Caco-2 (cell line): ENCODE measurements around the gene CD27. TPM values are rescaled to one million over a fixed set of nuclear protein-coding genes. Genes with fewer than 3 reads are reported as not detected.
"Not testable (repeated sequence)": the region's sequence is repeated elsewhere in the genome, so short reads cannot be mapped to it uniquely, and the experiment has no call there.

ENCODE experiments used
- BruUV-seq: library from RNA; stranded (reverse); fragments of 400-500 nt; replicated peaks from 2 replicates; lab custom pipeline; 2021; lab: Mats Ljungman, UMichigan
- CTCF ChIA-PET: fragments of 300-600 bp; sonication (Branson Sonifier 250); formaldehyde crosslinking; loops from one replicate; lab custom pipeline; 2022; ENCODE audit warnings: antibody characterized with exemption; lab: Charles Lee
- POLR2A ChIA-PET: fragments of 300-600 bp; sonication (Branson Sonifier 250); formaldehyde crosslinking; loops from one replicate; lab custom pipeline; 2022; ENCODE audit warnings: antibody characterized with exemption; lab: Charles Lee
- DNase-seq, 2 experiments: peaks; one replicate each; pipeline versions ENCODE4 v3.0.0 to v3.0.0-alpha.2; 2020 to 2022
- H3K27me3 ChIP-seq: replicated peaks from 2 replicates; pipeline ENCODE4 v1.6.0; 2011; ENCODE audit warnings: low read length; ENCODE audit not compliant: control insufficient read depth, insufficient read depth
- H3K36me3 ChIP-seq: 2 replicates; pipeline ENCODE4 v1.5.1; 2011; ENCODE audit warnings: low read length; ENCODE audit not compliant: control insufficient read depth, insufficient read depth
- H3K4me1 ChIP-seq: fragments of 250-450 bp; sonication (Bioruptor Pico); 2 replicates; pipeline ENCODE4 v1.5.1; 2020; ENCODE audit warnings: mild to moderate bottlenecking
- H3K4me3 ChIP-seq: 2 replicates; pipeline ENCODE4 v1.5.1; 2011; ENCODE audit warnings: low read depth, mild to moderate bottlenecking, control low read depth, low read length
- H3K9me3 ChIP-seq: fragments of 250-450 bp; sonication (Bioruptor Pico); 2 replicates; pipeline ENCODE4 v1.5.1; 2020; ENCODE audit warnings: mild to moderate bottlenecking, moderate library complexity
- H3K27ac Mint-ChIP-seq: one replicate; pipeline ENCODE4 v1.8.0; 2022; ENCODE audit warnings: mixed read lengths; ENCODE audit not compliant: unreplicated experiment
- H3K27me3 Mint-ChIP-seq: one replicate; pipeline ENCODE4 v1.8.0; 2022; ENCODE audit warnings: mixed read lengths; ENCODE audit not compliant: insufficient read depth, unreplicated experiment
- H3K36me3 Mint-ChIP-seq: one replicate; pipeline ENCODE4 v1.8.0; 2022; ENCODE audit warnings: mild to moderate bottlenecking, mixed read lengths; ENCODE audit not compliant: insufficient read depth, unreplicated experiment
- H3K4me1 Mint-ChIP-seq: one replicate; pipeline ENCODE4 v1.8.0; 2022; ENCODE audit warnings: low read depth, mixed read lengths; ENCODE audit not compliant: unreplicated experiment
- H3K4me3 Mint-ChIP-seq: one replicate; pipeline ENCODE4 v1.8.0; 2022; ENCODE audit warnings: mild to moderate bottlenecking, moderate library complexity, mixed read lengths; ENCODE audit not compliant: unreplicated experiment
- H3K9me3 Mint-ChIP-seq: one replicate; pipeline ENCODE4 v1.8.0; 2022; ENCODE audit warnings: mixed read lengths; ENCODE audit not compliant: unreplicated experiment
- intact Hi-C: fragments of 100-400 bp; cut with micrococcal nuclease; formaldehyde crosslinking; loops from one replicate; pipeline ENCODE4 v1.10.0; 2022; ENCODE audit not compliant: unreplicated experiment
- total RNA-seq: library from RNA; stranded (reverse); gene quantifications from 2 replicates; pipeline ENCODE4 v1.2.3, GENCODE V29; 2022
- TF ChIP-seq, protein P1 (sequence below), 2 experiments: fragments of 200-600 bp in 1 of 2; IDR thresholded peaks; 1 replicate in 1 of 2; 2 replicates in 1 of 2; pipeline versions ENCODE4 v1.5.1 to v1.8.0; 2011 to 2022; ENCODE audit warnings: antibody characterized with exemption in 1 of 2, control low read depth in 1 of 2, inconsistent platforms in 1 of 2, low read depth in 1 of 2, low read length in 1 of 2, mild to moderate bottlenecking in 1 of 2, moderate library complexity in 1 of 2; ENCODE audit not compliant: insufficient read depth in 1 of 2, severe bottlenecking in 1 of 2, unreplicated experiment in 1 of 2

CD27 gene
- total RNA-seq, 1 experiment from 2014 or later = not detected

DNA sequence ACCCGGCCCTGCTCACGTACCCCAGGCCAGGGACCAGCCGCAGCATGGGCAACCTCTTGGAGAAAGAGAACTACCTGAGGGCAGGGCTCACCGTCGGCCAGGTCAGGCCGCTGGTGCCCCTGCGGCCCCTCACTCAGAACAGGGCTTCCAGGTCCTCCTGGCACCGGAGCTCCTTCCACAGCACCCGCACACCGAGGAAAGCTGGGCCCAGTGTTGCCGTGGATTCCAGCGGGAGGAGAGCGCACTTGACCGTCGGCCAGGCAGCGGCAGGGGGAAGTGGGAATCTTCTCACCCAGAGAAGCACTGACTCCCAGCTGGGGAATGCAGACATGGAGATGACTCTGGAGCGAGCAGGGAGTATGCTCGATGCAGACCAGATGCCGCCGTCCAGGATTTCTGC lies 33.7 kb downstream of the CD27 start:
- H3K27ac Mint-ChIP-seq = no peak overlapping the region
- ChIA-PET CTCF (interaction anchor here (1.1 kb wide), 1 partner anchor 13 kb away, joined by 3 read pairs; no protein-coding TSS in a partner anchor), POLR2A (no interaction called here)
- H3K27me3 Mint-ChIP-seq = no peaks in the 10 kb centered on the region
- H3K4me1 Mint-ChIP-seq = peaks cover 12% of the 10 kb centered on the region
- Histone ChIP-seq H3K9me3 (0 out of 2 replicates have a peak, but pooled peaks cover 8% of the 10 kb centered on the region), H3K27me3 (no peaks in the 10 kb centered on the region), H3K4me3 (no peak overlapping the region), H3K36me3 (no peaks in the 10 kb centered on the region), H3K4me1 (0 out of 2 replicates have a peak, but pooled peaks cover 5% of the 10 kb centered on the region)
- intact Hi-C loops = no loop called here
- DNase-seq = no peak
- TF ChIP-seq, protein P1, sequence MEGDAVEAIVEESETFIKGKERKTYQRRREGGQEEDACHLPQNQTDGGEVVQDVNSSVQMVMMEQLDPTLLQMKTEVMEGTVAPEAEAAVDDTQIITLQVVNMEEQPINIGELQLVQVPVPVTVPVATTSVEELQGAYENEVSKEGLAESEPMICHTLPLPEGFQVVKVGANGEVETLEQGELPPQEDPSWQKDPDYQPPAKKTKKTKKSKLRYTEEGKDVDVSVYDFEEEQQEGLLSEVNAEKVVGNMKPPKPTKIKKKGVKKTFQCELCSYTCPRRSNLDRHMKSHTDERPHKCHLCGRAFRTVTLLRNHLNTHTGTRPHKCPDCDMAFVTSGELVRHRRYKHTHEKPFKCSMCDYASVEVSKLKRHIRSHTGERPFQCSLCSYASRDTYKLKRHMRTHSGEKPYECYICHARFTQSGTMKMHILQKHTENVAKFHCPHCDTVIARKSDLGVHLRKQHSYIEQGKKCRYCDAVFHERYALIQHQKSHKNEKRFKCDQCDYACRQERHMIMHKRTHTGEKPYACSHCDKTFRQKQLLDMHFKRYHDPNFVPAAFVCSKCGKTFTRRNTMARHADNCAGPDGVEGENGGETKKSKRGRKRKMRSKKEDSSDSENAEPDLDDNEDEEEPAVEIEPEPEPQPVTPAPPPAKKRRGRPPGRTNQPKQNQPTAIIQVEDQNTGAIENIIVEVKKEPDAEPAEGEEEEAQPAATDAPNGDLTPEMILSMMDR (IDR thresholded peaks at IDR 0.05; ENCODE audit: insufficient read depth in 1 of 2, low read depth in 1 of 2, low read length in 1 of 2, severe bottlenecking in 1 of 2, unreplicated experiment in 1 of 2) = no peak
- H3K36me3 Mint-ChIP-seq = no peaks in the 10 kb centered on the region
- H3K4me3 Mint-ChIP-seq = no peak overlapping the region
- H3K9me3 Mint-ChIP-seq = peaks cover 10% of the 10 kb centered on the region
- no TSS peak for BruUV-seq

DNA sequence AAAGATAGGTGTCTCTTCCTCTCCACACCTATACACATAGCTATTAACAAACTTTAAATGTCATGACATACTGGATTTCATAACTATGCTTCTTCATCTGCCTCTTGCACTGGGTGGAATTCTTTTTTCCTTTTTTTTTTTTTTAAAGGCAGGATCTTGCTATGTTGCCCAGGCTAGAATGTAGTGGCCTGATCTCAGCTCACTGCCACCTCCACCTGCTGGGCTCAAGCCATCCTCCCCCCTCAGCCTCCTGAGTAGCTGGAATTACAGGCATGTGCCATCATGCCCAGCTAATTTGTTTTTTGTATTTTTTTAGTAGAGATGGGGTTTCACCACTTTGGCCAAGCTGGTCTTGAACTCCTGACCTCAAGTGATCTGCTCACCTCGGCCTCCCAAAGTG lies 43.5 kb downstream of the CD27 start:
- no peaks in the 10 kb centered on the region for H3K4me1 Mint-ChIP-seq
- TF ChIP-seq, protein P1 (IDR thresholded peaks at IDR 0.05; ENCODE audit: insufficient read depth in 1 of 2, low read depth in 1 of 2, low read length in 1 of 2, severe bottlenecking in 1 of 2, unreplicated experiment in 1 of 2) = no peak
- H3K9me3 ChIP-seq = no peaks in the 10 kb centered on the region
- H3K9me3 Mint-ChIP-seq = no peaks in the 10 kb centered on the region
- H3K4me3 Mint-ChIP-seq = no peak overlapping the region
- no peaks in the 10 kb centered on the region for H3K4me1 ChIP-seq
- H3K27me3 Mint-ChIP-seq = no peaks in the 10 kb centered on the region
- no peak overlapping the region for H3K27ac Mint-ChIP-seq
- no peaks in the 10 kb centered on the region for H3K36me3 ChIP-seq
- peaks cover 17% of the 10 kb centered on the region for H3K36me3 Mint-ChIP-seq
- BruUV-seq = no TSS peak
- DNase-seq = no peak
- H3K4me3 ChIP-seq = no peak overlapping the region
- no peaks in the 10 kb centered on the region for H3K27me3 ChIP-seq
- POLR2A ChIA-PET = interaction anchor here (0.6 to 1.7 kb wide), 4 partner anchors 17 to 437 kb away, joined by 3 to 37 read pairs (median 7); partner anchors contain the start of genes GAPDH and VAMP1
- CTCF ChIA-PET = interaction anchor here (0.5 to 1.2 kb wide), 2 partner anchors 15 to 49 kb away, joined by 4 to 5 read pairs; no protein-coding TSS in a partner anchor
- intact Hi-C loops = no loop called here

DNA sequence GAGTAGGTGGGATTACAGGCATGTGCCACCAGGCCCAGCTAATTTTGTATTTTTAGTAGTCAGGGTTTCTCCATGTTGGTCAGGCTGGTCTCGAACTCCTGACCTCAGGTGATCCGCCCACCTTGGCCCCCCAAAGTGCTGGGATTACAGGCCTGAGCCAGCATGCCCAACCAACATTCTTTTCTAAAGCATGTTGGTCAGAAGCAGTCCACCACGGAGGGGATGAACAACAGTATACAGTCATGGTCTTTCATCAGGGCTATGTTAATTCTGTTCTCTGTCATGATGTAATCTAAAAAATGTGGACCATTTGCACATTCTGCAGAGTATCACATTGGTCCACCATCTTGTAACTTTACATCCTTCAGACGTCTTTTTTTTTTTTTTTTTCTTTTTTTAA lies 44.7 kb downstream of the CD27 start:
- H3K4me1 Mint-ChIP-seq = no peaks in the 10 kb centered on the region
- CTCF ChIA-PET = interaction anchor here (0.6 to 0.7 kb wide), 2 partner anchors 24 to 49 kb away, joined by 4 read pairs; no protein-coding TSS in a partner anchor

GRCh38 chr12:6490673-6491072 lies 45.9 kb downstream of the CD27 start:
- H3K36me3 Mint-ChIP-seq = peaks cover 42% of the 10 kb centered on the region
- H3K9me3 Mint-ChIP-seq, H3K27ac Mint-ChIP-seq, H3K9me3 ChIP-seq, intact Hi-C loops, H3K27me3 ChIP-seq, DNase-seq, H3K36me3 ChIP-seq, H3K4me1 Mint-ChIP-seq, BruUV-seq, H3K4me3 ChIP-seq, H3K27me3 Mint-ChIP-seq, H3K4me3 Mint-ChIP-seq, CTCF ChIA-PET: not testable (repeated sequence)
- POLR2A ChIA-PET = interaction anchor here (0.6 to 1.5 kb wide), 2 partner anchors 20 to 48 kb away, joined by 11 to 14 read pairs; partner anchors contain the start of gene VAMP1
- peaks cover 11% of the 10 kb centered on the region for H3K4me1 ChIP-seq

More for the DNA sequence above, 44.7 kb downstream of the CD27 start:
- TF ChIP-seq, protein P1 (IDR thresholded peaks at IDR 0.05; ENCODE audit: insufficient read depth in 1 of 2, low read depth in 1 of 2, low read length in 1 of 2, severe bottlenecking in 1 of 2, unreplicated experiment in 1 of 2) = no peak
- Histone ChIP-seq H3K4me3 (no peak overlapping the region), H3K27me3 (no peaks in the 10 kb centered on the region), H3K9me3 (no peaks in the 10 kb centered on the region), H3K36me3 (no peaks in the 10 kb centered on the region), H3K4me1 (no peaks in the 10 kb centered on the region)
- Mint-ChIP-seq H3K4me3 (no peak overlapping the region), H3K27ac (no peak overlapping the region), H3K27me3 (no peaks in the 10 kb centered on the region), H3K9me3 (no peaks in the 10 kb centered on the region), H3K36me3 (peaks cover 29% of the 10 kb centered on the region)
- intact Hi-C loops = no loop called here
- BruUV-seq = no TSS peak
- POLR2A ChIA-PET = interaction anchor here (0.6 to 1.1 kb wide), 3 partner anchors 19 to 385 kb away, joined by 3 to 14 read pairs (median 4); partner anchors contain the start of gene VAMP1
- DNase-seq = no peak
